ENCODE measurements around the gene MPRIP.
A peak's percentile ranks its signal among the peaks of the same experiment; 100 is the strongest.

MPRIP gene

GRCh38 chr17:17033466-17033865, 8.8 kb upstream of the MPRIP start:
- Mint-ChIP-seq H3K4me3 (no peak overlapping the region), H3K27ac (no peak overlapping the region), H3K4me1 (no peaks in the 10 kb centered on the region), H3K9me3 (no peaks in the 10 kb centered on the region), H3K36me3 (no peaks in the 10 kb centered on the region)
- DNase-seq (ENCODE audit: low spot score in 2 of 2) (no peak), ATAC-seq (no peak)

- no peak overlapping the region for H3K4me3 Mint-ChIP-seq
- ATAC-seq, result no peak
- H3K36me3 Mint-ChIP-seq, result no peaks in the 10 kb centered on the region
- DNase-seq (ENCODE audit: low spot score in 2 of 2), result no peak
- H3K4me1 Mint-ChIP-seq, result no peaks in the 10 kb centered on the region
- no peak overlapping the region for H3K27ac Mint-ChIP-seq
- H3K9me3 Mint-ChIP-seq, result no peaks in the 10 kb centered on the region
Measured at GRCh38 chr17:17034026-17034425, 8.2 kb upstream of the MPRIP start.

GRCh38 chr17:17034496-17035075, 7.7 kb upstream of the MPRIP start:
- H3K36me3 Mint-ChIP-seq, result no peaks in the 10 kb centered on the region
- no peaks in the 10 kb centered on the region for H3K9me3 Mint-ChIP-seq
- DNase-seq (ENCODE audit: low spot score in 2 of 2) (no peak), ATAC-seq (no peak)
- no peak overlapping the region for H3K27ac Mint-ChIP-seq
- H3K4me3 Mint-ChIP-seq, result no peak overlapping the region
- H3K4me1 Mint-ChIP-seq, result no peaks in the 10 kb centered on the region

DNA sequence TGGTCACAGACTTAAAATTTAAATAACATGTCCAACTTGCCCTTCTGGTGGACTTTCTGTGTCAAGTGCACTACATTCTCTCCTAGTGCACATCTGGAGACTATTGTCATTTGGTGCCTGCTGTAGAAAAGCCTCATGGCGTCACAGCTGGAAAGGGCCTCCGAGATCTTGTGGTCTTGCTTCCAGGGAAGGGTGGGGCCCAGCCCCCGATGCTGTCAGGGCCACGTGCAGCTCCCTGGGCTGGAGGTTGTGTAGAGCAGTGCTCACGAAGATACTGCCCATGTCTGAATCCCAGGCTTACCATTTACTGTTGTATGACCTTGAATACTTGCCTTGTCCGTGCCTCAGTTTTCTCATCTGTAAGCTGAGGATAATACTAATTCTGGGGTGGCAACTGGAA, 6.8 kb upstream of the MPRIP start:
- no peak overlapping the region for H3K4me3 Mint-ChIP-seq
- H3K27ac Mint-ChIP-seq, result no peak overlapping the region
- H3K9me3 Mint-ChIP-seq, result no peaks in the 10 kb centered on the region
- DNase-seq (ENCODE audit: low spot score in 2 of 2) (no peak), ATAC-seq (no peak)
- H3K36me3 Mint-ChIP-seq, result no peaks in the 10 kb centered on the region
- no peaks in the 10 kb centered on the region for H3K4me1 Mint-ChIP-seq

GRCh38 chr17:17035920-17036523, 6.2 kb upstream of the MPRIP start:
- Mint-ChIP-seq H3K4me1 (peaks cover 2% of the 10 kb centered on the region), H3K4me3 (no peak overlapping the region)

GRCh38 chr17:17036524-17036998, 5.7 kb upstream of the MPRIP start:
- H3K4me3 Mint-ChIP-seq, result no peak overlapping the region
- peak; percentile 40 for ATAC-seq

More at GRCh38 chr17:17035920-17036523, 6.2 kb upstream of the MPRIP start:
- DNase-seq (ENCODE audit: low spot score in 2 of 2) (no peak), ATAC-seq (no peak)
- Mint-ChIP-seq H3K9me3 (no peaks in the 10 kb centered on the region), H3K36me3 (no peaks in the 10 kb centered on the region), H3K27ac (no peak overlapping the region)

DNA sequence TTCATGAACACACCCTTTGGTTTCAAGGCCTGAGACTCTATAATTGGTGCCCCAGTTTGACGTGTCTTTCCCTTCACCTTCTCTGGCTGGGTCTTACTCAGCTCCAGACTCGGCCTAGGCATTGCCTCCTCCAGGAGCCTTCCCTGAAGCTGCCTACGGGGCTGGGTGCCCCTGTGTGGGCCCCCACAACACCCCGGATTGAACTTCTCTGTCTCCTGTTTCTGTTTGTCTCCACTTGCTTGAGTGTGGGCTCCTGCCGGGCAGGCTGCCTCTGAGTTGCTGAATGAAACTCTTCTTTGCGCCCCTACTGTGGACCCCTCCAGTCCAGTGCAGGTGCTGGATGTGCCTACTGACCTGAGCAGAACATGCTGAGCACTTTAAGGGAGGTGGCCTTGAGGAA, 2.3 kb upstream of the MPRIP start:
- H3K4me3 Mint-ChIP-seq, result no peak overlapping the region
- ATAC-seq (no peak), DNase-seq (ENCODE audit: low spot score in 2 of 2) (no peak)
- no peaks in the 10 kb centered on the region for H3K36me3 Mint-ChIP-seq
- H3K9me3 Mint-ChIP-seq, result no peaks in the 10 kb centered on the region
- H3K27ac Mint-ChIP-seq, result peak overlapping the region; percentile 82
- peaks cover 32% of the 10 kb centered on the region for H3K4me1 Mint-ChIP-seq

More at GRCh38 chr17:17036524-17036998, 5.7 kb upstream of the MPRIP start:
- H3K27ac Mint-ChIP-seq, result no peak overlapping the region
- no peaks in the 10 kb centered on the region for H3K36me3 Mint-ChIP-seq
- peaks cover 7% of the 10 kb centered on the region for H3K4me1 Mint-ChIP-seq
- H3K9me3 Mint-ChIP-seq, result no peaks in the 10 kb centered on the region
- DNase-seq (ENCODE audit: low spot score in 2 of 2), result no peak

- Mint-ChIP-seq H3K9me3 (no peaks in the 10 kb centered on the region), H3K36me3 (peaks cover 2% of the 10 kb centered on the region), H3K4me1 (peaks cover 43% of the 10 kb centered on the region), H3K27ac (peak overlapping the region; percentile 82), H3K4me3 (peak overlapping the region; percentile 87)
- ATAC-seq (no peak), DNase-seq (ENCODE audit: low spot score in 2 of 2) (no peak)
Measured at GRCh38 chr17:17041018-17041521, 1.2 kb upstream of the MPRIP start.

GRCh38 chr17:17041571-17042383, 480 bp upstream of the MPRIP start:
- Mint-ChIP-seq H3K36me3 (peaks cover 5% of the 10 kb centered on the region), H3K4me1 (peaks cover 47% of the 10 kb centered on the region), H3K9me3 (no peaks in the 10 kb centered on the region), H3K27ac (peak overlapping the region; percentile 82), H3K4me3 (peak overlapping the region; percentile 87)
- DNase-seq (ENCODE audit: low spot score in 2 of 2) (peak; percentile 92 to 96), ATAC-seq (peak; percentile 98)

DNA sequence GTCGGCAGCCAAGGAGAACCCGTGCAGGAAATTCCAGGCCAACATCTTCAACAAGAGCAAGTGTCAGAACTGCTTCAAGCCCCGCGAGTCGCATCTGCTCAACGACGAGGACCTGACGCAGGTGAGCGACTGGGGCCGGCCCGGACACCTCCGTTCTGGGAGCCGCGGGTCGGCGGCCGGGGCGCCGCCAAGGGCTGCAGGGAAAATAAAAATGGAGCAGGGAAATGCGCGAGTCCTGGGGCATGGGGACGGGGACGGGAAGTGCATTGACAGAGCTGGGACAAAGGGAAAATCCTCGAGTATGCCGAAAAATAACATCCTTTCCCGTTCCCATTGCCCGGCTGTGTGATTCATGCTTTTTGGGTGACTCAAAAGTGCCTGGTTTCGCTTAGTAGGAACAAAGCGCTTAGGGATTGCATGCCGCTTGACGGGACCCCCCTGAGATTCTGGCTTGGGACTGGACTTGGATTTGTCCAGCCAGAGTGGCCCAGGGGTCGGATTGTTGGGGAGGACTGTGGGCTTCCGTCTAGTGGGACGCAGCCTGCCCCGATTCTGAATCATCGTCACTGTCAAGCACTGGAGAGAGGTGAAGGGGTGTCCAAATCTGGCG, 699 bp downstream of the MPRIP start:
- peak; percentile 1 for ATAC-seq
- Mint-ChIP-seq H3K27ac (peak overlapping the region; percentile 84), H3K4me1 (peaks cover 55% of the 10 kb centered on the region), H3K36me3 (peaks cover 5% of the 10 kb centered on the region), H3K9me3 (no peaks in the 10 kb centered on the region), H3K4me3 (peak overlapping the region; percentile 87)
- peak in 1 of 2 donors; percentile 65 for DNase-seq (ENCODE audit: low spot score in 2 of 2)

DNA sequence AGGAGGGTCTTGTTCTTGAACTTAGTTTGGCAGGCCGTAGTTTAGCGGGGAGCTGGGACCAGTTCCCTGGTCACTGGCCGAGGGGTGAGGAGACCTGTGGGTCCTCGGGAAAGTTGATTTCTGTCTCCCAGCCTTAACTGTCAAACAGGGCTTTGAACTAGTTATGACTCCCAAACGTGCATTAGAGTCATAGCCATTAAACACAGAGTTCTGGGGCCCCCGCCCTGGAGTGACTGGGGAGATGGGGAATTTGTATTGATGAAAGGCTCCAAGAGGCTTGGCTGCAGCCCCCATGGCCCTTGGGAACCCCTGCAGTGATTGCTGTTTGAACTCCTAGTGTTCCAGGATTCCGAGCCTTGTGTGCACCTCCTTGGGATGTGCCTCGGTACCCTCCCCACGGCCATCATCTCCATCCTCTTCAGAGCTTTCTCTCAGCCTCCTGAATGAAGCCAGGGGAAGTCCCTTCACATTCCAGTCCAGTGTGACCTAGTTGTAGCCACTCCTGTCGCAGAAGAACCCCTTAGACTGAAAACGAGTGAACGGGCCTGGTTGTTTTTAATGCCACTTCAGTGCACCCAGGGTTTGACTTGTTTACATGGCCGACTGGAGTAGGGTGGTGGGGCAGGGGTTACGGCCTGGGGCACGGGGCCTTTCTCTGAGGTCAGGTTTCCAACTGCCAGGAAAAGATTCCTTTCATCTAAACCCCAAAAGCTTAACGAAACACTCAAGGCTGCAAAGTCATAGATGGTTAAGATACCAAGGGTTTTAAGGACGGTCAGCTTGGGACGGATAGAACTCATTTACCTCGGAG, 1.4 kb downstream of the MPRIP start:
- Mint-ChIP-seq H3K9me3 (no peaks in the 10 kb centered on the region), H3K36me3 (peaks cover 5% of the 10 kb centered on the region), H3K4me1 (peaks cover 62% of the 10 kb centered on the region), H3K4me3 (peak overlapping the region; percentile 87), H3K27ac (peak overlapping the region; percentile 84)
- ATAC-seq (no peak), DNase-seq (ENCODE audit: low spot score in 2 of 2) (peak in 1 of 2 donors; percentile 56)

DNA sequence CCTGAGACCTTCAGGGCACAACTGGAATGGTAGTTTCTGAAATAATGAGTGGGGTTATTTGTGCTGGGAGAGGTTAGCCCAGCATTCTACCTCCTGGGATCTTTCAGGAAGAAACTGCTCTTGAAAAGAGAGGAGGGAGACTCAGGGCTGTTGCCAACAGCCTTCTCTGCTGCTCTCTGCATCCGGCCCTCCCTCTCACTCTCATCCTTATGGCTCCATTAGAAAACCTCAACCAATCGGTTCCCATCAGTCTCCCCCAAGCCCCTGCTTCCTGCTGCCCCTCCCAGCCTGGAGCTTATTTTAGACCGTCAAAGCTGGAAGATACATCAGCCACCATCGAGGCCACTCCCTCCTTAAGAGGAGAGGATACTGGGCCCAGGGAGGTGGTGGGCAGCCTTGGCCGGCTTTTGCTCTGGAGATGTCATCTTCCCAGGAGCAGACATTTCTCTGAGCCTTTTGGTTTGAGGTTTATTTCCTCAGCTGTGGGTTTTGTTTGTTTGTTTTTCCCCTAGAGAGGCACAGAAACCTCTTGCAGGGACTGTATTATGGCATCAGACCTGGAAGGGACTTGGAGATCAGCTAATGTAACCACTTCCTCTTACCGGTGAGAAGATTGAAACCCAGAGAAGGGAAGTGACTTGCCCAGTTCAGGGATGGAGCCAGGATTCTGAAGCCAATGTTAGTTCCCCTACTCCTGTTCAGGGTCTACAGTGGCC, 2.7 kb downstream of the MPRIP start:
- peaks cover 5% of the 10 kb centered on the region for H3K36me3 Mint-ChIP-seq

DNA sequence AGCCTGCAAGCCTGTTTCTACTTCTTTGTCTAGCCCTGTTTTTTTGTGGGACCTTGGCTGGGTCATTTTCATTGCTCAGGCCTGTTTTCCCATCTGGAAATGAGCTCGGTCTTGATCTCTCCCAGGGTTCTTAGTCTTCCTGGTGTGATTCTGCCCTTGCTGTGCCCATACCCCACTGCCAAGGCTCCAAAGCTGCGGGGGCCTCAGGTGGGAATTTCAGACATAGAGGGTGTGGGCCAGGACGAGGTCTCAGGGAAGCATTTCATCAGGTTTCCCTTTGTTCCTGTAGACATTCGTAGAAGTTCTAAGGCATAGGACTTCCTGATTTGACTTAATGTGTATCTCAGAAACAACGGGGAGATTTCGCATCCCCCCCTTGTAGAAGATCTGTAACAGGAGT, 5.8 kb downstream of the MPRIP start:
- Mint-ChIP-seq H3K36me3 (peaks cover 5% of the 10 kb centered on the region), H3K27ac (peak overlapping the region; percentile 82), H3K9me3 (no peaks in the 10 kb centered on the region), H3K4me1 (peaks cover 82% of the 10 kb centered on the region), H3K4me3 (no peak overlapping the region)
- no peak for ATAC-seq
- DNase-seq (ENCODE audit: low spot score in 2 of 2), result no peak

More for the DNA sequence above, 2.7 kb downstream of the MPRIP start:
- H3K27ac Mint-ChIP-seq, result peak overlapping the region; percentile 67
- no peaks in the 10 kb centered on the region for H3K9me3 Mint-ChIP-seq
- ATAC-seq (no peak), DNase-seq (ENCODE audit: low spot score in 2 of 2) (no peak)
- H3K4me3 Mint-ChIP-seq, result peak overlapping the region; percentile 87
- H3K4me1 Mint-ChIP-seq, result peaks cover 69% of the 10 kb centered on the region

All from stimulated activated effector memory CD8-positive, alpha-beta T cell treated with anti-CD3 and anti-CD28 coated beads, Interleukin-12 subunit alpha, Interleukin-12 subunit beta, amount 100 ng/mL, for 72 hours (primary cell).